HL-60 (cell line): ENCODE results near the gene DGKH.

ENCODE experiments used
- CTCF ChIP-seq: IDR thresholded peaks from one replicate; pipeline ENCODE4 v1.5.1; 2011; ENCODE audit warnings: low read length, control low read depth, inconsistent platforms; ENCODE audit not compliant: insufficient read depth
- GABPA ChIP-seq: IDR thresholded peaks from 2 replicates; pipeline ENCODE4 v1.6.1; 2012; ENCODE audit warnings: low read depth
- POLR2AphosphoS5 ChIP-seq: IDR thresholded peaks from 2 replicates; pipeline ENCODE4 v1.6.1; 2012; ENCODE audit warnings: low read depth
- REST ChIP-seq: IDR thresholded peaks from 2 replicates; pipeline ENCODE4 v1.6.1; 2012; ENCODE audit warnings: low read depth; ENCODE audit not compliant: insufficient replicate concordance

GRCh38 chr13:42061943-42062342, 13.5 kb downstream of the DGKH start:
- TF ChIP-seq CTCF (no peak), GABPA (no peak), REST (no peak), POLR2AphosphoS5 (no peak)
